NCI-H2029 (cell line): ENCODE measurements around the gene TNFRSF18.

Source experiments
- DNase-seq: peaks from one replicate; lab custom pipeline; 2025; lab: John Stamatoyannopoulos, UW

The TNFRSF18 gene

GRCh38 chr1:1211541-1212441, 5.4 kb upstream of the TNFRSF18 start:
- no peak for DNase-seq

GRCh38 chr1:1210726-1211540, 4.5 kb upstream of the TNFRSF18 start:
- DNase-seq = no peak

DNA sequence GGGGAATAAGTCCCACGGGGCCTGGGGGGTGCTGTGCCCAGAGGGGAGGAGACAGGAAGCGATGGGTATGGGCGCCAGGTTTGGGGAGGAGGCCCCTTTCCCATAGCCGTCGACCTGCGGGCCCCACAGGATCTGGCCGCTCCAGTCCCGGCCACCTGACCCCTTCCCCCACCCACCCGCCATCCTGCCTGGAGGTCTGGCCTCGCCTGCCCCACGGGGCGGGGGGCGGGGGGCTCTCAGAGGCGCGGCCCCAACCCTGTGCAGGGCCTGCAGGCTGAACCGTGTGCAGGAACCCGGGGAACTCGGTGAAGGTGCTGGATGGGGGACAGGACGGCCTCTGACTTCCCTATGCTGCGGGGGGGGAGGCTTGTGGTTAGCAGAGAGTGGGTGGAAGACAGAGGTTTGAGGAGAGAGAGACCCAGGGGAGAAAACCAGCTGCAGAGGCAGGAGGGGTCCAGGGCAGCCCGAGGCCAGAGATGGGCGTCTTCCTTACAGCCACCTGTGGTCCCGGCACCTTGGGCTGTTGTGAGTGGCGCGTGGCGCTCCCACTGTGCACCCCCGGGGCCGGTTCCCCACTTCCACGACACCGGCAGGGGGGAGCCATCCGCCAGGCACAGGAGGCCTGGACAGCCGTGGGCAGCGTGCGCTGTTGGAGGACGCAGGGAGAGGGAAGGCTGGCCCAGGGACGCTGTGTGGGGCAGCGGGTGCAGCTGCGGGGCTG, 2.5 kb upstream of the TNFRSF18 start:
- DNase-seq = no peak

DNA sequence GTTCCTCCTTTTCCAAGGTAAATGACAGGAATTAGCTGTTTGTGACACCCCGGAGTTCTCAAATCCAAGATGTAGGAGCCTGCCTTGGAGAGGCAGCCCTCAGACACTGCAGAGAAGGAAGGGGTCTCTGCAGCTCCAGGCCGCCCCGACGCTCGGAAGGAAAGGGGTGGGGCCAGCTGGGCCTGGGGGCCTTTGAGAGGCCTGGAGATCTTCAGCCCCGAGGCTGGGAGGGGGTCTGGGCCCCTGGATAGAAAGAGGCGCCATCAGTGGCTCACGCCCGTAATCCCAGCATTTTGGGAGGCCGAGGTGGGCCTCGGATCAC, 1.1 kb upstream of the TNFRSF18 start:
- no peak for DNase-seq

DNA sequence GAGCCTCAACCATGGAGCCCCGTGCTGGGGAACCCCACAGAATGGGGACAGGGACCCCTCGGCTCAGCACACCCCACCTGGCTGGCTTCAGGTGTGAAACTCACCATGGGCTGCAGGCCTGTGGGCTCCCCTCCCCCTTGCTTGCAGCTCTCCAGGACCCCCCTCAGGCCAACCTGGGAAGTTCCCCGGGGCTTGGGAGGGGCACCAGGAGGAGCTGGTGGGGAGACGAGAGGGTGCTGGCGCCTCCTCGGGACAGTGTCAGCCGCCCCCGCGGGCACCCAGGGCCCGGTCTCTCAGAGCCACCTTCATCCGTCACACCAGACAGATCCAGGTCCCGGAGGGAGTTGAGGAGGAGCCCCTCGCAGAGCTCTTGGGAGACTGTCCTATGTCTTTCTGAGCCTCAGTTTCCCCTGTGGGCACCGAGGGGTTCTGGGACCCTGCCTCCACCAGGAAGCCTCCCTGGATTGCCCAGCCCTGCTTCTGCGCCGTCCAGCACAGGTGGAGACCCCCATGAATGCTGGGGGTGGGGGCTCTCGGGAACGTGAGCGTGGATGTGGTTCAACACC, 657 bp upstream of the TNFRSF18 start:
- no peak for DNase-seq

DNA sequence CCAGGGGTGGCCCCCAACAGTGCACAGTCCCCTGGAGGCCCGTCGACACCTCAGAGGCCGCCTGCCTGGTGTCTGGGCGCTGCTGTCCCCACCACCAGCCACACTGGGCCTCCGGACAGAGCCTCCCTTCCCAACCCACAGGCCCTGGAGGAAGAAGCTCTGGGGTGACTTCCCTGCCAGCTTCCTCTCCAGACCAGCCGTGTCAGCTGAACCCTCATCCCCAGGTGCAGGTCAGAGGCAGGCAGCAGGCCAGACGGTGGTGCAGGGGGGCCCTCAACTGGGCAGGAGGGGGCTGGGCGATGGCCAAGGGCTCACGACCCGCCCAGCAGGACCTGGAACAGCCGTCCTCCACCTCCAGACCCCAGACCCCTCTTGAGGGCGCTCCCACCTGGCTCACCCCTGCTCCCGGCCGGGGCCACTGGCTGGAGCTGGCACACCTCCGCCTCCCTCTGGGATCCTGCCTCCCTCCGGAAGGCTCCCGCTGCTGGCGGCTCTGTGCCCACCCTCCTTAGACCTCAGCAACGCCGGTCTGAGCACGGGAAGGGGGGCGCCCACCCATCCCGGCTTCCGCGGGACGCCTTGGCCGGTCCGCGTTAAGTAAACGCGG, 520 bp downstream of the TNFRSF18 start:
- no peak for DNase-seq

DNA sequence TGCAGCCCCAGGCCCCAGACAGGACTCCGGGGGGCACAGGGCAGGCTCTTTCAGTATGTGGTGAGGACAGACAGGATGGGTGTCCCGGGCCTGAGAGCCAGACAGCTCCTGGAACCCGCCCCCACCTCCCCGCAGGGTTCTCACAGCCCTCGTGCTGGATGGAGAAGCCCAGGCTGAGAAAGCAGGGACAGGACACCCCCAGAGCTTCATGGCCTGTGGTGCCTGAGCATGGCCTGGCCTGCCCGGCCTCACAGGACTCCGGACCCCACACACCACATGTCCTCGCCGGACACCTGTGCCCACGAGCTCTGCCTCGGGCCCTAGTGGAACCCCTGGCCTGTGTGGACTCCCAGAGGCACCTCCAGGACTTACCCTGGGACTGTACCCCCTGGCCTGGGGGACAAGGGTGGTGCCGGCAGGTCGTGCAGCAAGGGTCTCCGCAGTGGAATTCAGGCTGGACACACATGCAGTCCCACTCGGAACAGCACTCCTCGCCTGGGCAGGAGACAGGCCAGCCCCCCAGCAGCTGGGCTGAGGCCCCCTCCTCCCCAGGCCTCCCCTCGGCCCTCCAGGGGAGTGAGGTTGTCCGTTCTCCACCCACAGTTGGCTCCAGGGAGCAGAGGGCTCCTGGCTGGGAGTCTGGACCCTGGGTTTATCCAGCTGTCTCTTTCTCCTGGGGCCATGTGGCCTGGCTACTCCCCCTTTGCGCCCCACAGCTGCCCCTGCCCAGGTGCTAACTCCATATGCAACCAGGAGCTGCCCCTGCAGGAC, 1.2 kb downstream of the TNFRSF18 start:
- no peak for DNase-seq

DNA sequence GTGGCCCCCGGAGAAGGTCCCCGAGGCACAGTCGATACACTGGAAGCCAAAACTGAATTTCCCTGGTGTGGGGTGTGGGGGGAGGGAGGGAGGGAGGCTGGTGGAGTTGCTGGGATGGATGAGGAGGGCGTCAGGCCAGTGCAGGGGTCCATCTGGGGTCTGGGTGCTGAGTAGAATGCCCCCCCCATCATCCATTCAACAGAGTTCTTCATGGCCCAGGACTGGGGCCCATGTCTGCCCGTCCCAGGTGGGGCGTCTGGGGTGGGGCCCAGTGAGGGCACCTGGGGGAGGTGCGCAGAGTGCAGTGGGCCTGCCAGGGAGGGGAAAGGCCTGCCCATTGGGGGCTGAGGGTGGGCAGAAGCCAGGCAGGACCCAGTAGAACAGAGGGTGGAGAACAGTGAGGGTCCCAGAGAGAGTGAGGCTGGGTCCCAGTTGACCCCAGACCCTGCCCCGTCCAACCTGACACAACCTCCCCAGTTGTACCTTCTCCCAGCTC, 1.9 kb downstream of the TNFRSF18 start:
- DNase-seq = no peak

GRCh38 chr1:1203561-1204424, 2.6 kb downstream of the TNFRSF18 start:
- no peak for DNase-seq

GRCh38 chr1:1202831-1203560, 3.4 kb downstream of the TNFRSF18 start:
- no peak for DNase-seq

DNA sequence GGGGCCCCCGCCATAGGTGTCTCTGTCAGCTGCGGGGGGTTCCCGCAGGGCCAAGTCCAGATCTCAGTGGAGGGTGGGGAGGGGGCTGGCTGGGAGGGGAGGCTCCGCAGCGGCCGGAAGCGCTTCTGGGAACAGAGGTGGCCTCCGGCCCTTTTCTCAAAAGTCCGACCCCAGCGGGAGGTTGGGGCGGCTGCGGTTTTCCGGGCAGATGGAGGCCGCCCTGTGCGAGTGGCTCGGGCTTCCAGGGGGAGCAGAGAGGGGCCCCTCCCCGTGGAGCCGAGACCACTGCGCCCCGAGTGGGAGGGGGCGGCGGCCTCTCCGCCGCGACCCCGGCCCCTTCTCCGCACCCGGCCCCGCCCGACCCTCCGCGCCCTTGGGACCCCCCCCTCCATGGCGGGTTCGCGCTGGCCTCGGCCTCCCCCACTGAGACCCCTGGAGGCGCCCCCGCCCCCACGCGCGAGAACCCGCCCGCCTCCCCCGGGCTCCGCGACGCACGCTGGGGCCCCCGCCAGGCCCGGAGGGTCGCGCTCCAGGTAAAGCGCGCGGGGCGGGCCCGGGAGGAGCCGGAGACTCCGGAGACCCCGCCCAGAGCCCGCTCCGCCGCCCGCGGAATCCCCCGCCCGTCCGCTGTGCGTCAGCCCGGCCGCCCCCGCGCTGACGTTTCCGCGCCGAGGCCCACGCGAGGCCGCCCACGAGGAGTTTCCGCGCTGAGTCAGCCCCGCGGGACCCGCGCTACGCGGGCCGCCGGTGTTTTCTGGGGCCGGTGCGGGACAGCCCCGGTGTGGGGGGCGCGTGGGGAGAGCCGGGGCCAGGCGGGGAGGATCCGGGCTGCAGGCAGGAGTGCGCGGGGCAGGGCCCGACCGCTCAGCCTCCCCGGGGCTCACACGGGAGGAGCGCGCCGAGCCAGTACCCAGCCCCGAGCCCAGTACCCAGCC, 5.2 kb downstream of the TNFRSF18 start:
- DNase-seq = no peak

DNA sequence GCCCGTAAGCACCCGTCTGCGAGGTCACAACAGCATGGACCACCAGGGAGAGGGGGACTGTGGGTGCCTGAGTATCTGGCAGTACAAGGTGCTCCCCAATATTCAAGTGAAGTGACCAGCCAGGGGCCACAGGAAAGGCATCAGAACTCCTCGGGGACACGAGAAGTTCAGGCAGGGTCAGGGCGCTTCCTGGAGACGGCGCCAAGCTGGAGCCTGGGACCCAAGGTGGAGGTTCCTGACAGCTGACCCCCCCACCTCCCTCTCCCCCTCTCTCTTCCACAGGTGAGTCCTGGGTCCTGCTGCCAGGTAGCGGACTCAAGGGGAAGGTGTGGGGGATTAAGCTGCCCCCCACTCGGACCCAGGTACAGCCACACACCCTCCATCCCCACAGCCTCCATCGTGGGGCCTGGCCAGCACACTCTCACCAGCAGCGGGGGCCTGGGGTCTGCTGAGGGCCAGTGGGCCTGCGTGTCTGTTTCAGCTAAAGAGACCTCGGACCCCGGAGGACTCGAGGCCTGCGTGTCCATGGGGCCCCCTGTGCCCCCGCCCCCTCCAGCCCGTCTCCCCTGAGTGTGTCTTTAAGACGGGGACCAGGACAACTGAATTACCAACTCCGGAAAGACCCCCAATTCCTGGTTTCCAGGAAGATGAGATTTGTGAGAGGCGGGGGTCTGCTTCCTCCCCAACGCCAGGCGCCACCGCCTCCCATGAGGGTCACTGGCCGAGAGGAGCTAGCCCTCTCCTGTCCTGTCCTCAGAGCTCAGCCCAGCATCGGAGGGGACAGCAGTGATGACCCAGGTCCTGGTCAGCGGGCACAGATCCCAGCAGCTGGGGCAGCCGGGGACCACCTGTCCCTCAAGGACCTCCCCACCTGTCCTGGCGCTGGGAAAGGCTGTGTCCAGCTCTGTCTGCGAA, 6.2 kb downstream of the TNFRSF18 start:
- no peak for DNase-seq

- no peak for DNase-seq
These were observed 7.0 kb downstream of the TNFRSF18 start for GRCh38 chr1:1199141-1199960.

DNA sequence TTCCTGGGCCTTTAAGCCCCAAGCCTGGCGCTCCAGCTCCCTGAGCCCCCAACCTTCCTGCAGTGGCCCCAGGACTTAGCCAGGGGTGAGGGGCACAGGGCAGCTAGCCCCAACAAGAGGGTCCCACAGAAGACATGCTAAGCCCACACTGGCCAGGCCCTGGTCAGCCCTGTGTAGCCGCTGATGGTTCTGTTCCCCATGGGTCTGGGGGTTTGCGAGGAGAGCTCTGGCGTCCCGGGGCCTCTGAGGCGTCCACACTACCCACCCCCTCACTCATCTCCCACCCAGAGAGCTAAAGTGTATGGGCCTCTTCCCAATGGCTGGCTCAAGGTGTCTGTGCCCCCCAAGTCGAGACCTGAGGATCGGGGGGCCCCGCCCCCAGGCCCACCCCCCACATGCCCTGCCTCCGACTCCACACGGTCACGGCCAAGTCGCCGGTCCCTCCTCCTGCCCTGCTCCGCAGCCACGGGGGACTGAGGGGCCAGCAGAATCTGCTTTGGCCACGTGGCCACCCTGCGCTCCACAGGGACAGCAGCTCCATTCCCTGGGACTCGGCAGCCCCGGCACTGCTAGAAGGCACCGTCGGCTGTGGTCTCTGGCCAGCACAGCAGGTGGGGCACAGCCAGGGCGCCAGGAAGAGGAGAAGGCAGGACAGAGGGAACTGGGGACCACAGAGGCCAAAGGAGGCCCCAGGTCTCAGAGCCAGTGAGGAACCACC, 7.8 kb downstream of the TNFRSF18 start:
- no peak for DNase-seq
